ENCODE data around the gene GPLD1. TPM values are rescaled to one million over a fixed set of nuclear protein-coding genes. Genes with fewer than 3 reads are reported as not detected.

The GPLD1 gene
- total RNA-seq, 1 donor from 2014 or later, result 1.8 TPM

DNA sequence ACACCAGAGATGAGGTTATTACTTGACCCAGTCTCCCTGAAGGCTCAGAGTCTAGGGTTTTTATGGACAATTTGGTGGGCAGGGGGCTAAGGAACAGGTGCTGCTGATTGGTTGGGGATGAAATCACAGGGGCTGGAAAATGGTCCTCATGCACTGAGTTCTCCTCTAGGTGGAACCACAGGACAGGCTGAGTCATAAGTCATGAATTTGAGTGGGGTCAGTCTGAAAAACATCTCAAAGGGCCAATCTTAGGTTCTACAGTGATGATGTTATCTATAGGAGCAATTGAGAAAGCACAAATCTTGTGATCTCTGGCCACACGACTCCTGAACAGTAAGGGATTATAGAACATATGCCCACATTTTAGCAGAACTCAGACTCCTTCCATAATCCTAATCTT, 92.6 kb downstream of the GPLD1 start:
- Histone ChIP-seq H3K4me3 (ENCODE audit: low read depth, low read length) (no peak overlapping the region), H3K36me3 (ENCODE audit: control insufficient read depth, insufficient read depth, low read length) (no peaks in the 10 kb centered on the region), H3K27me3 (ENCODE audit: control insufficient read depth, insufficient read depth, low read length) (no peaks in the 10 kb centered on the region)
- TF ChIP-seq, protein P1, sequence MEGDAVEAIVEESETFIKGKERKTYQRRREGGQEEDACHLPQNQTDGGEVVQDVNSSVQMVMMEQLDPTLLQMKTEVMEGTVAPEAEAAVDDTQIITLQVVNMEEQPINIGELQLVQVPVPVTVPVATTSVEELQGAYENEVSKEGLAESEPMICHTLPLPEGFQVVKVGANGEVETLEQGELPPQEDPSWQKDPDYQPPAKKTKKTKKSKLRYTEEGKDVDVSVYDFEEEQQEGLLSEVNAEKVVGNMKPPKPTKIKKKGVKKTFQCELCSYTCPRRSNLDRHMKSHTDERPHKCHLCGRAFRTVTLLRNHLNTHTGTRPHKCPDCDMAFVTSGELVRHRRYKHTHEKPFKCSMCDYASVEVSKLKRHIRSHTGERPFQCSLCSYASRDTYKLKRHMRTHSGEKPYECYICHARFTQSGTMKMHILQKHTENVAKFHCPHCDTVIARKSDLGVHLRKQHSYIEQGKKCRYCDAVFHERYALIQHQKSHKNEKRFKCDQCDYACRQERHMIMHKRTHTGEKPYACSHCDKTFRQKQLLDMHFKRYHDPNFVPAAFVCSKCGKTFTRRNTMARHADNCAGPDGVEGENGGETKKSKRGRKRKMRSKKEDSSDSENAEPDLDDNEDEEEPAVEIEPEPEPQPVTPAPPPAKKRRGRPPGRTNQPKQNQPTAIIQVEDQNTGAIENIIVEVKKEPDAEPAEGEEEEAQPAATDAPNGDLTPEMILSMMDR (IDR thresholded peaks at IDR 0.05; ENCODE audit: insufficient read depth, low read length, poor library complexity, severe bottlenecking), result no peak
- DNase-seq (ENCODE audit: low read depth), result no peak

DNA sequence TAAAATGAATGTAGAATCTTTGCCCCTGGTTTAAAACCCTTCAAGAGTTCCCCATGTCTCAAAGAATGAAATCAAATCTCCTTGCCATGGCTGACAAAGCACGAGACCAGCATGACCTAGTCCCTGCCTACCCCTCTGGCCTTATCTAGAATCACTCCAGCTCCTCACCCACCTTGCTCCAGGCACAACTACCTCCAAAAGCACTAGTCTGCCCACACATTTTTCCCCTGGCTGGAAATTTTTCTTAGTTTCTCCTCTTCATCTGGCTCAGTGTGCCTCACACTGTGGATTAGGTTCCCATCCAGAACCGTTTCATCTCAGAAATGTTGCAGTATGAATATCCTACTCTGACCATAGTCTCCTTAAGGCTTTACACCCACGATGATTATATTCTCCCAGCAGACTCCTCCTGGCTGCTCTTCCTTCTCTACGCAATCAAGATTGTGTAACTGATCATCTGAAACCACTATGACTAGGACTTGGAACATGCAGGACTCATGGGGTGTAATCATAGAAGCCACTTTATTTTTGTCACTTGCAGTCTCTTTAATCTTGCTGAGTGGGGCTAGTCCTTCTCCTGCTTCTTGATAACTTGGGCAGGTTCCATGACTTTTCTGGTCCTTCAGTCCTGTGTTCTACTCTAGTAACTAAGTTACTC, 94.5 kb downstream of the GPLD1 start:
- no peak for DNase-seq (ENCODE audit: low read depth)
- TF ChIP-seq, protein P1 (IDR thresholded peaks at IDR 0.05; ENCODE audit: insufficient read depth, low read length, poor library complexity, severe bottlenecking), result no peak
- Histone ChIP-seq H3K4me3 (ENCODE audit: low read depth, low read length) (no peak overlapping the region), H3K36me3 (ENCODE audit: control insufficient read depth, insufficient read depth, low read length) (no peaks in the 10 kb centered on the region), H3K27me3 (ENCODE audit: control insufficient read depth, insufficient read depth, low read length) (no peaks in the 10 kb centered on the region)

DNA sequence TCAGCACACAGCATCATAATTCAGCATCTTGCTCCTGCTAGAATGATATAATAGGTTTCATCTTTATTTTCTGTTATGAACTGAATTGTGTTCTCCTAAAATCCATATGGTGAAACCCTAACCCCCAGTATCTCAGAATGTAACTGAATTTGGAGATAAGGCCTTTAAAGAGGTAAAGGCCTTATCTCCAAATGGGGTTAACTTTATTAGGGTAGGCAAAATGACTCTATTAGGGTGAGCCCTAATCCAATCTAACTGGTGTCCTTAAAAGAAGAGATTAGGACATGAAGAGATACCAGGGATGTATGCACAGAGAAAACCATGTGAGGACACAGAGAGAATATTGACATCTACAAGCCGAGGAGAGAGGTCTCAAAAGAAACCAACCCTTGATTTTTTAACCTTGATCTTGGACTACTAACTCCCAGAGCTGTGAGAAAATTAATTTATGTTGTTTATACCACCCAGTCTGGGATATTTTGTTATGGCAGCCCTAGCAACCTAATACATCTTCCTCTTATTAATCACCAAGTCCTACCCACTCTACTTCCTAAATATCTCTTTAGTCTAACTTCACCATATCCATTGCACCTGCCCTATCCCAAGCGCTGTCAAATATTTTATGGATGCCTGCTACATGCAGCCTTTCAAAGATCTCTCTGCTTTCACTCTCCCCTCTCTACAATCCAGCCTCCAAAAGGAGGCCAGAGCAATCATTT, 95.2 kb downstream of the GPLD1 start:
- no peak for DNase-seq (ENCODE audit: low read depth)
- no peaks in the 10 kb centered on the region for H3K36me3 ChIP-seq (ENCODE audit: control insufficient read depth, insufficient read depth, low read length)
- no peak overlapping the region for H3K4me3 ChIP-seq (ENCODE audit: low read depth, low read length)
- H3K27me3 ChIP-seq (ENCODE audit: control insufficient read depth, insufficient read depth, low read length), result no peaks in the 10 kb centered on the region
- TF ChIP-seq, protein P1 (IDR thresholded peaks at IDR 0.05; ENCODE audit: insufficient read depth, low read length, poor library complexity, severe bottlenecking), result no peak

DNA sequence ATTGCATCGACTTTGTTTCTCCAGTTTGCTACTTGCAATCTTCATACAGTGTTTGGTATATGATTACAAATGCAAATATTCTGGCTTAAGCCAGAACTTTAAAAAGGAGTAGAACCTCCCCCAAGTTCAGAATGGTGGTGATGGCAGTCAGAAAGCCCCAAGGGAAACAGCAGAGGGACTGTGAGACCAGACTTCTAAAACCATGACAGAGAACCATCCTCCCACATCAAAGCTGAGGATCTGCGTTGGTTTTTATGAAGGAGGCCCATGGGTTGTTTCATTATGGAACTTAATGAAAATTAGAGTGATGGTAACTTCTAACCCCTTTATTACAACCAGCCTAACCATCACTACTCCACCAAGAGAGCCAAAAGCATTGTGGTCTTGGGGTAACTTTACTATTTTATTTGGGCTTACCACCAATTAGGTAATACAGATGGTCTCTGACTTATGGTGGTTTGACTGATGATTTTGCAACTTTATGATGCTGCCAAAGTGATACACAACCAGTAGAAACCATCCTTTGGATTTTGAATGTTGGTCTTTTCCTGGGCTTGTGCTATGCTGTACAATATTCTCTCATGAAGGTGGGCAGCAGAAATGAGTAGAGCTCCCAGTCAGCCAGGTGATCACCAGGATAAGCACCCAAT, 97.5 kb downstream of the GPLD1 start:
- no peaks in the 10 kb centered on the region for H3K27me3 ChIP-seq (ENCODE audit: control insufficient read depth, insufficient read depth, low read length)
- H3K36me3 ChIP-seq (ENCODE audit: control insufficient read depth, insufficient read depth, low read length), result no peaks in the 10 kb centered on the region
- TF ChIP-seq, protein P1 (IDR thresholded peaks at IDR 0.05; ENCODE audit: insufficient read depth, low read length, poor library complexity, severe bottlenecking), result no peak
- H3K4me3 ChIP-seq (ENCODE audit: low read depth, low read length), result no peak overlapping the region
- DNase-seq (ENCODE audit: low read depth), result no peak

DNA sequence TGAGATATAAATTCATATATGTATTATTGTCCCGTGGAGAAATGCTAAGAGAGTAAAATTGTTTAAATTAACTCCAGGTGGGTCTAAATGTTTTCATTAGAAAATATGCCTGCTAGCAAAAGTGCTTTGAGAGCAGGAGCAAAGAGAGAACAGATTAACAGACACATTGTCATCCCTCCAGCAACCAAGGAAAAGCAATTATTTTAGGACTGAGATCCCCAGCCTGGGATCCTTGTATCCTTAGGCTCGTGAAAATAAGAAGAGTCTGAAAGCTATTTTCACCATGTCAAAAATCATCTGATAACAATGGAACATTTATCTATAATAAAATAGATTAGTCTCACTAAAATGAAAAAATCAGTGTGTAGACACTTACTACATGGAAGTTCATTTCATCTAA, 98.2 kb downstream of the GPLD1 start:
- TF ChIP-seq, protein P1 (IDR thresholded peaks at IDR 0.05; ENCODE audit: insufficient read depth, low read length, poor library complexity, severe bottlenecking), result no peak
- H3K36me3 ChIP-seq (ENCODE audit: control insufficient read depth, insufficient read depth, low read length), result no peaks in the 10 kb centered on the region
- no peaks in the 10 kb centered on the region for H3K27me3 ChIP-seq (ENCODE audit: control insufficient read depth, insufficient read depth, low read length)
- no peak overlapping the region for H3K4me3 ChIP-seq (ENCODE audit: low read depth, low read length)
- DNase-seq (ENCODE audit: low read depth), result no peak

All from kidney epithelial cell (primary cell).